Epithelial cell of prostate (primary cell): ENCODE measurements around the gene NRCAM.
A peak's percentile ranks its signal among the peaks of the same experiment; 100 is the strongest.
"Not testable (repeated sequence)": the region's sequence is repeated elsewhere in the genome, so short reads cannot be mapped to it uniquely, and the experiment has no call there.

ENCODE experiments used
- DNase-seq: peaks from one replicate; pipeline ENCODE4 v3.0.0-alpha.2; 2011; ENCODE audit warnings: low read depth, low spot score
- H3K27ac ChIP-seq: fragments of 450-650 bp; 2 replicates; pipeline ENCODE4 v1.5.1; 2017; ENCODE audit warnings: mild to moderate bottlenecking

The NRCAM gene

DNA sequence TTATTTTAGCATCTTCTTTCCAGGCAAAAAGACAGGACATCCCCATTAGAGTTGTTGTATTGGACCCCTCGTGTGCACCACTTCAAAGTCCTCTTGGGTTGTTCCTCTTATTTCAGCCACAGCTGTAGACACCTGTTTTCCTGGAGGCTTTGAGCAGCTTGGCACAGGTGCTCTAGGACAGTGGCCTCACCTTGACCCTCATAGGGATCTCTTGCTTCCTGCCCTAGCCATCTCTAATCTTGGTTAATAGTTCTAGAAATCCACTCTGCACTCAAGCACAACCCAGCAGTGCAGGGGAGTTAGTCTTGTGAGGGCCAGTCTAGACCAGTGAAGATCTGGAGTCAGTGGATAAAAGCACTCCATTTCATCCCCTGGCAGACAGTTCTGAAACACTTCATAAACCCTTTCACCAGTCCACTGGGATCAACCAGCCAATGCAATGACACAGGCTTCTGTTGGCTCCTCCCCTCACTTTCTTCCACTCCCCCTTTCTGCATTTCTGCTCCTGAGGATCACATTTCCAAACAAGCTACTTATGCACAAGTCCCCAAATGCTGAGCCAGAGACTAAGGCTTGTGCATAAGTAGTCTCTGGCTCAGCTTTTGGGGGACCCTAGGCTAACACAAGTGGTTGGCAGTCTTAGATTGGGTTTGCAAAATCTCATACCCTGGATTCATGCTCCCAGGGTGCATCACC is 194.5 kb downstream of the NRCAM start:
- no peak for DNase-seq
- H3K27ac ChIP-seq = no peak overlapping the region

DNA sequence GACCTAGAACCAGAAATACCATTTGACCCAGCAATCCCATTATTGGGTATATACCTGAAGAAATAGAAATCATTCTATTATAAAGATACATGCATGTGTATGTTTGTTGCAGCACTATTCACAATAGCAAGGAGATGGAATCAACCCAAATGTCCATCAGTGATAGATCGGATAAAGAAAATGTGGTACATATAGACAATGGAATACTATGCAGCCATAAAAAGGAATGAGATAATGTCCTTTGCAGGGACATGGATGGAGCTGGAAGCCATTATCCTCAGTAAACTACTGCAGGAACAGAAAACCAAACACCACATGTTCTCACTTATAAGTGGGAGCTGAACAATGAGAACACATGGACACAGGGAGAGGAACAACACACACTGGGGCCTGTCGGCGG is 196.8 kb downstream of the NRCAM start:
- not testable (repeated sequence) for DNase-seq, H3K27ac ChIP-seq

DNA sequence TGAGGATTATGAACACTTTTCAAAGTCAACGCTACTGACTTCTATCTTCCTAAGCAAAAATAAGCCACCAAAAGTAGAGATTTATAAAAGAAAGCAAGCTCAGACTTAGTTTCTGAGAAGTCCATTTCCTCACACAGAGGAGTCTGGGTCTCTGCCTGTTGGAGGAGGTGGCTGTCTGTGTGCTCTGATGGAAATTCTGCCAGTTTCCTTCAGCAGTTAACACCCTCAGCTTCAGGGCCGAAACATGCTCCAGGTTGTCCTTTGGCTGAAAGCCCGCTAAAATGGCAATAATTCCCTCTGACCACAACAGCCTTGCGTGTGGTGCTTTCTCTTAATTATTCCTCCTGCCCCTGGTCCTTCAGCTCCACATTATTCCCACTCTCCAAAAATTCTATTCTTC is 198.3 kb downstream of the NRCAM start:
- no peak overlapping the region for H3K27ac ChIP-seq
- no peak for DNase-seq

DNA sequence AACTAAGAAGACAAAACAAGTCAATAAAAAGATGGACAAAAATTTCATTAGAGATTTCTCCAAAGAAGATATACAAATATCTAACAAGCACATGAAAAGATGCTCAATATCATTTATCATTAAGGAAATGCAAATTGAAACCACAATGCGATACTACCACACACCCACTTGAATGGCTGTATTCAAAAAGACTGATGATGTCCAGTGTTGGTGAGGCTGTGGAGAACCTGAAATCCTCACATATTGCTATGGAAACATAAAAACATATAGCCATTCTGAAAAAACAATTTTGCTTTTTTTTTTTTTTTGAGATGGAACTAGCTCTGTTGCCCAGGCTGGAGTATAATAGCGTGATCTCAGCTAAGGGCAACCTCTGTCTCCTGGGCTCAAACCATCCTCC is 202.0 kb downstream of the NRCAM start:
- no peak overlapping the region for H3K27ac ChIP-seq
- no peak for DNase-seq

DNA sequence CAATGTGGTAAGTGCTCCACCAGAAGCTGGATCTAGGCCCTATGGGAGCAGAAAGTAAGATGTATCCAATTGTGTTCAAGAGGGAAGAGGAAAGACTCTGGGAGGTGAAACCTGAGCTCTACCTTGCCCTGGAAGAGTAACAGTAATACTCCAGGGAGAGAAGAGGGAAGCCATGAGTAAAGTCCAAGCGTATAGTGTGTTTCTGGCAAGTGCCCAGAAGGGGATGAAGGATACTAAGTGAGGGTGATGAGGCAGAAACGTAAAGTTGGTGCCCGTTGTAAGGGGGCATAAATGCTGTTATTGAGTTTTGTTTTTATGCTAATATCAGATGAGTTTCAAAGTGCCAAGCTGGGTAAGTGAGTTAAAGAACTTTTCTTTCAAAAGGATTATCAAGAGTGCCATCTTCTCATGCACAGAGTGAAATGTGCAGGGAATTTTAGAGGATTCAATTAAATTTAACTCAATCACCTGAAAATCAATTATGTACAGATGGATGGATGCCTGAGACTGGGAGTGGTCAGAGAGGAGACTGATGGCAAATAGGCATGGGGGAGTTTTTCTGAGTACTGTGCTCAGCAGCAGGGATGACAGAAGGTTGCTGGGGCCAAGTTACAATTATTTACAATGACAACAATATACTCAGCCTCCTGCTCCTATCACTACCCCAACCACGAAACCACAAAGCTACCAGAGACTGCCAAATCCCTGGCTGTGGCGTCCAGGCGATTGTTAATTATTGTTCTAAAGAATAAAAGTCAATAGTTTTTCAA is 202.8 kb downstream of the NRCAM start:
- H3K27ac ChIP-seq = no peak overlapping the region
- DNase-seq = no peak

DNA sequence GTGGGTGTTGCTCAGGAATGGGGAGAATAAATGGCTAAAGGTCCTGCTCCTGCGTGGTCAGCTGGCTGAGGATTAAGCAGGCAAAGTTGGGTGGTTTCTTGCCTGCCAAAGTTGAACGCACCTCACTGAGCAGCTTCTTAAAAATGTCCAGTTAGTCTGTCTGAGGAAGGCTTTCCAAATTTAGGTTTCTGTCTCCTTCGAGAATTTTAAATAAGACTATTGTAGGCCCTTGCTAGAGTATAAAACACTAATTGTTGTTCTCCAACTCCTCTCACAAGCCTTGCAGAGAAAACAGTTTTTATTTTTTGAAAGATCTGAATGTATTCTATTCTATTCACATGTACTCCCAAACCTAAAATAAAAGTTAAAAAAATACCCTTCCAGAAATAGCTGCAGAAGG is 204.1 kb downstream of the NRCAM start:
- H3K27ac ChIP-seq = no peak overlapping the region
- DNase-seq = no peak

DNA sequence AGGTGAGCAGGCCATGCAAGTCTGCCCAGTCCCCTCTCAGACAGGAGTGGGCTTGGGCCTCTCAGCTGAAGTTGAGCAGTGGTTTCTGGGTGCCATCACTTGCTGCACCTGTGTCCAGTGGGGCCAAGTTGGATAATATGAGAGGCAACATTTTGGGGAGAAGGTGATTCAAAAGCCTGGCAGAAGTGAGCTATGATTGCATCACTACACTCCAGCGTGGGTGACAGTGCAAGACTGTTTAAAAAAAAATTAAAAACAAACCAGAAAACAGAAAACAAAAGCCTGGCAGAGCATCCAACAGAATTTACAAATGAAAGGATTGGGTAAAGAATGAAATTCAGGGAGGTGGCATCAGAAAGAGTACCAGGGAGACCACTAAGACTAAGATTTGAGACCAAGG is 204.5 kb downstream of the NRCAM start:
- no peak for DNase-seq
- no peak overlapping the region for H3K27ac ChIP-seq

DNA sequence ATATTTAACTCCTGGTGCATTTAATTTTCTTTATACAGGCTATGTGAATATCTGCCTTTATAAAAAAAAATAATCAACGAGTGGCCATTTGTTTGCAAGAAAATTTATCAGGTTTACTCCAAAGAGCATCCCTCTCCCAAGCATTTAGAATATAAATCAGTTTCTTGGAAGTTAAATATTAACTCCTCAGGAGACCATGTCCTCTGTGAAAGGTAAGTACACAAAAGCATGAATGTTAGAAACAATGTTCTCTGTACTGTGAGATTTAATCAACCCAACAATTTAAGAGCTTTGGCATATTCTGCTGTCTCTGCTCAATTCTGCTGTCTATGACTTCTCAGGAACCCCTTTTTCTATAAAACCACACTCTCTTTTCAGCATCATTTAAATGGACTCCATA is 206.8 kb downstream of the NRCAM start:
- no peak overlapping the region for H3K27ac ChIP-seq
- no peak for DNase-seq

DNA sequence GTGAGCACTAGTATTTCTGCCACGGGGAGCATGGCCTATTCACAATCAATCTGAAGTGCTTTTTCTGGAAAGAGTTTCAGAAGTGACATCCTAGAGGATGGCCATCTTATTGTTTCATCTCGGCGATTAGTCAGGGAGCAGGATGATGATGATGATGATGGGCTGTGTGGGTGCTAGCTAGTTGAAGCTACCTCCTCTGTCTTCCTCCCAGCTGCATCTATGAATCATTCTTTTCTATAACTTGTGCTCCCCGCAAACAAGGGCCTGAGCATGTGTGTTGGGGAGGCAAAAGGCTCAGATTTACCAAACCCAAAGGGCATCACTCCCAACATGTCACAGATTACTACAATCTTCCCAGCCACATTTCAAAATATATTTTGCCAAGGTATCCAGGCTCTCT is 207.4 kb downstream of the NRCAM start:
- no peak for DNase-seq
- H3K27ac ChIP-seq = no peak overlapping the region

DNA sequence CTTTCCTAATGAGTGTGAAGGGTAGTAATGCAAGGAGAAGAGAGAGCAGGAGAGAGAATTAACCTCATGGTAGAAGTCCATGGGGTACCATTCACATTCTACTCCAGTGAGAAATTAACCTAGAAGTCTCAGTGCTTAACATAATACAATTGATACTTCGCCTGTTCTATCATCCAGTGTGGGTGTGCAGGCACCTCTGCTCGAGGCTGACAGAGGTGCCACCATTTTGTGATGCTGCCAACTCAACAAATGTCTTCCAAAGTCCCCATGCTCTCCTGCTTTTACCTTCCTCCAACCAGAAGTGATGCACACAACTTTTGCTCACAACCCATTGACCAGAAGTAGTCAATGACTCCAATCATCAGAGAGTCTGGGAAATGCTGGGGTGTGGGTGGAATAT is 207.8 kb downstream of the NRCAM start:
- no peak for DNase-seq
- H3K27ac ChIP-seq = no peak overlapping the region

DNA sequence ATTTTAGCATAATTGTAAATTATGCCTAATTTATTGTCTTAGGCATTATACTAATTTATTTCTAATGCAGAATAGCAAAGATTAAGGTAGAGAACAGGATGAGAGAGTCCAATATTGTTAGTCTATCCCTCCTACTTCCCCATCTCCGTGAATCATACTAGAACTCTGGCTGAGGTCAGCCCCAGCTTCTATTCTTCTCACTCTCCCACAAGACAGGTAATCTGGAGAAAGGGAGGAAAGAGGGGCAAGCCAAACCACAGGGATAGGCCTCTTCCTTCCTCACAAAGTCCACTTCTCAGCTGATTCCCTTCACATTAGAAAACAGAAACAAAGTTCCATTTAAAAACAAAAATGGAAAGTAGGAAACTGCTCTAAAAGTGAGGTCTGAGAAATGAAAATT is 208.6 kb downstream of the NRCAM start:
- peak overlapping the region; percentile 79 for H3K27ac ChIP-seq
- DNase-seq = peak; percentile 6

DNA sequence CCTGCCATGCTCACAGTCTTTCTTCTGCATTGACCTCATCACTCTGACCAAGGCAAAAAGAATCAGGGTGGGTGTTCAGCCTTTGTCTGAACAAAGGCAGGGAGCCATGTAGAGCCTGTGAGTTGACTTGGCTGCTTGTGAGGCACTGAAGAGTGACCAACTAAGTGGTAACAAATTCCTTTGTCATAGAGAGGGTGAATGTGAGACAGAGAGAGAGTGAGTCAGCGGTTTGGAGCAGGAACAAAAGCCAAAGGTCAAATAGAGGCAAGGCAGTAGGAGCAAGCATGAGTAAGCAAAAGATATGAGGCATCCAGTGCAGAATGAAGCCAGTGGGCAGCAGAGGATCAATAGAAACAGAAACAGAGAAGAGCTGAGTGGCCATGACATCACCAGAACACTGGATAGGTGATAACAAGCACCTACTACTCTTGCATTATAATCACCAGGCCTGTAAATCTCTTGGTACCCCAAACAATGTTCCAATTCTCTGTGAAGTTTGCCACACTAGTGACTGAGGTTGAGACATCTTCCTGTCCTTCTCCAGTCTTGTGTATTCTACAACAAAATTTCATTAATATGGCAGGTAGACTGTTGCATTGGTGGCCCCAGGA is 209.9 kb downstream of the NRCAM start:
- DNase-seq = peak; percentile 91
- peak overlapping the region; percentile 79 for H3K27ac ChIP-seq

DNA sequence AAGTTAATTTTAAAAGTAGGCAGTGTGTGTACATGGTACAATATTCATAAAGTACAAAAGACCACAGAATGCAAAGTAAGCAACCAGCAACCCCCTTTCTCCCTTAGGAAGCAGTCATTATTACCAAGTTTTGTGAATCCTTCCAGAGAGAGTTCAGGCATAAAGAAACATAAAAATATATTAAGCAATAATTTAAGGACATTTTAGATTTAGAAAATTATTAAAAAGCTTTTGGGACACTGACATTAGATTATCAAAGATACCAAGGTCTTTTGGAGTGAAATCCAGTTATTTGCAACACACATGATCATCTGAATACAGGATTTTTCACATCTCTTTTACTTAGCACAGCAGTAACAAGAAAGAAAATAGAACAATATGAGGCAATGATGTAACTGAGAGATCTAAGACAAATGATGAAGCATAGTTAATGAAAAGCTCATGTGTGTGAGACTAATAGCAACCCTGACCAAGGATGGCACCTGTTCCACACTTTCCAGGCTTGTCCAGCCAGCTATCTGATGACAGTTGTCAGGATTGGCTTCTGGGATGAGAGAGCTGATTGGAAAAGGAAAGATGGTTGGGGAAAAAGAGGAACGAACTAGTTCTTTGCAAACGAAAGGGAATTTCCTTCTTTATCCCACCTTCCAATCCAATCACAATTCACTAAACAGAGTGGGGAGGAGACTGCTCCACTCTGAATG is 210.6 kb downstream of the NRCAM start:
- peak overlapping the region; percentile 79 for H3K27ac ChIP-seq
- no peak for DNase-seq

DNA sequence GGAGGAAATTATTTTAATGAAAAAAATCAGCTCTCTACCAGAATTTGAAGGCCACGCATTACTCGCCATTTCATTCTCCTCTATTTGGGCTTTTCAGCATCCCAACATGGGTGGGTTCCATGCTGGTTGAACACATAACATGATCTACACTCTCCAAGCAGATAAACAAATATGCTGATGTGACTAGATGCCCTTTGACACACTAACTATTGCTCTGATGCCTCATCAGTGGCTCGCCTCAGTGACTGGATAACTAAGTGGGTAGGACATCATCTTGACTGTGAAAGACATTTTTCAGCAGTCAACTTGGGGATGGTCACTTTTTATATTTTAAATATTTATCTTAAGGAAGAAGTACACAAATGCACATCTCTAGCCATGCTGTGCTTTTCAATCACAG is 212.1 kb downstream of the NRCAM start:
- no peak overlapping the region for H3K27ac ChIP-seq
- DNase-seq = no peak

DNA sequence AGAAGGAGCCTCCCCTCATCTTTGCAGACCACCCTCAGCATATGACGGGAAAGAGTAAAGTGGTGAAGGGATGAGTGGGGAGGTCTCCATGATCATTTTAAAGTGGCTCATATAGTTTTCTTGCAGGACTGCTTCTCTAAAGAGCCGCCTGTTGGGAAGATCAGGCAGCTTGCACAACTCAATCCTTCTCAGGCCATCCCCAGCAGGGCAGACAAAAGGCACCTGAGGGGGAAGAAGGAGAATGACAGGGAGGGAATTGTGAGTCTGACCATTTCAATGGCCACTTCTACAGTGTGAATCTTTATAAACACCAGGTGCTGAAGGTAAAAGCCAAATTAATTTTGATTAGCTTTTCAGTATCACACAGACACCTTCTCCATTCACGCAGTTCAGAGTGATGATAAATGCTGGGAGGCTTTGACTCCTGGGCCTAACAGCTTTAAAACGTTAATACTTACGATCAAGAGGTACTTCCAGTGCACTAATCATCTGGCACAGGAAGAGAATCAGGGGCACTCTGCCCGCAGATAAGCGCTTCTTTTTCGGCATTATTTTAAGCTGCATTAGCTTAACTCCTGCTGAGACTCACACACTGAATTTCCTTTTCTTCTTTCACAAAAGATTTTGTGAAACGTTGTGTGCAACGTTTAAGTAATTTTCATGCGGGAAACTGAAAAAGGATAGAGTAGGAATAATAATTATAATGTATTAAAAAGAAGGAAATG is 216.6 kb downstream of the NRCAM start:
- H3K27ac ChIP-seq = no peak overlapping the region

DNA sequence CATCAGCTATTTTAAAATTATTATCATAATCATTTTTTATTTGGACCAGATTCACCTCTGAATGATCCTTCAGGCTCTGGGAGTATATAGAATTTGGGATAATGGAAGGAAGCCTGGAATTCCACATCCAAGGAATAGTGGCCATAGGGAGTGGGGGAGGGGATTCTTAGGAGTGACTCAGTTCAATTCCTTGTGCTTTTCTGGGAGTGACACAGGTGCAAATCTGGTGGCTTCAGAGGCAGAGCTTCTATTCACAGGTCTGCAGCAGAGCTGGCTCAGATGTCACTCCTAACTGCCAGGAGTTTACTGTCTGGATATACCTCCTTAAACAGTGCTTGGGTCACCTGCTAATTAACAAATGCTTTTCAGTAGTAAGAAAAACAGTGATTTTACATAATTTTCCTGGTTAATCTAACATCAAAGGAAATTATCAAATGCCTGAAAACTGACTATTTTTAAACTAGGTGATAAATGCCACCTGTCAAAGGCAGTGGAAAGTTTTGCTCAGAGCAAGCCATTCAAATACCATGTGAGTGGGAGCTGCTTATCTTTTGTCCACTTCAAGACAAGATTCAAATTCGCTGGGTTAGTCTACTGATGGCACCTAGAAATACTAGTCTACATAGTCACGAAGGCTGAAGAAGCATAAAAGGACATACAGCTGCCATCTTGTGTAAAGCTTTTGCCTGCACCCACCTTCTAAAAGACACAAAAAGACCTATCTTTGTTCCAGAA is 219.4 kb downstream of the NRCAM start:
- no peak for DNase-seq
- H3K27ac ChIP-seq = no peak overlapping the region

More for the DNA sequence above, 216.6 kb downstream of the NRCAM start:
- DNase-seq = no peak

DNA sequence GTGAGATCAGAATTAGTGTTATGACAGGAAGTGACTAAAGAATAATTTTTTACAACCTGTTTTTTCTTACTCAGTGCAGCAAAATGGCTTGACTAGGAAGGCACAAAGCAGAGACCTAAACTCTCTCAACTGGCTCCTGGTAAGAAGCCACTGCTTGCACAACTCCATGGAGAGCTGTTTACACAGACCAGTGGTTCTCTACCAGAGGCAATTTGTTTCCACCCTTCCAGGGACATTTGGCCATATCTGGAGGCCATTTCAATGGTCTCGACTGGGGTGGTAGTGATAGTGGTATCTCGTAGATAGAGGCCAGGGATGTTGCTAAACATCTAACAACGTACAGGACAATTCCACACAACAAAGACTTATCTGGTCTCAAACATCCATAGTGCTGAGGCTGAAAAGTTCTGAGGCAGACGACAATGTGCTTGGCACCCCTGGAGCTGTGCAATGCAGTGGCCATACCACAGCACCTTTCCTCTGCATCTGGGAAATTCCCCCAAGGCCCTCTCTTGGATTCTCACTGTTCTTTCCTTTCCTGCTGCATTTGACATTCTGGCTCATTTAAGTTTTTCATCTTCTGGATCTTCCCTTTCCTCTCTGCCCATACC is 220.7 kb downstream of the NRCAM start:
- no peak for DNase-seq
- H3K27ac ChIP-seq = peak overlapping the region; percentile 59

DNA sequence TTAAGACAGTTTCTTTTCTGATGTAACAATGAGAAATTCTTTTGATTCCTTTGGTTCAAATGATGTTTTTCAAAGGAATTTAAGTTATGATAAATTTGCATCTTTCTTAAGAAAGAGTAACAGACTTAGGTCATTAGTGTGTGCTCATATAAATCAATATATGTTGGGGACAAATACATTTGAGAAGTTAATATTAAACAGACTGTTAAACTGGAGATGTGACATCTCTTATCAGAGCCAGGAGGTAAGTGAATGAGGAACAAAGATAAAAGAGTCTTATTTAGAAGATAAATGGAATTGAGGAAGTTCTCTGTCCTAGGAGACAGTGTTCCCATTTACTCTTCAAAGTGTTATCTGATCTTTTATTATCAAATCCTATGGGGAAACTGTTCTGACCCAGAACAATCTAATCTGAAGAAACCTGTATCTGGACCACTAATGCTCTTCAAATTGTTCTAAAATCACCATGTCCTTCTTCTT is 221.2 kb downstream of the NRCAM start:
- peak overlapping the region; percentile 59 for H3K27ac ChIP-seq
- DNase-seq = no peak

DNA sequence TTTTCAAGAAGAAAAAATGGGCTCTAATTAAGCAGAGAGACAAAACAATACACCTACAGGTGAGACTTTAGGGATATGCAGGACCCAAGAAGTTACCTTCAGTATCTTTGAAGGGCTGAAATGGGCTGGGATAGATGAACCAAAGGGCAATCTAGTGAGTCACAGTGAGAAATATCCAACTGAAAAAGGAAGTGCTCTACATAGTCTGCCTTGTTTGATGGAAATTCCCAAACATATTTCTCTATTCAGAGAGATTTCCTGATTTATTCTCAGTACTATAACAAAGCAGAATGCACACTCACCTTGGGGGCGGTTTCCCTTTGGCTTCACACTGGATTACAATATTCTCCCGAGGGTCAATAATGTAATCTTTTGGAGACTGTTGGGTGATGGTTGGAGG is 222.0 kb downstream of the NRCAM start:
- DNase-seq = no peak

More for the DNA sequence above, 222.0 kb downstream of the NRCAM start:
- peak overlapping the region; percentile 59 for H3K27ac ChIP-seq
